D721Med (cell line): Measurements from ENCODE around the gene IL36A.

Experiments
- DNase-seq: peaks from one replicate; pipeline ENCODE4 v3.0.0; 2011; ENCODE audit warnings: low spot score; ENCODE audit not compliant: insufficient read length
- FAIRE-seq: peaks from 2 replicates; lab custom pipeline; 2011; peaks lifted over from hg19 to GRCh38; lab: Jason Lieb, UNC
- TF ChIP-seq, protein P1 (sequence below): IDR thresholded peaks from 2 replicates; pipeline ENCODE4 v1.5.1; 2012; ENCODE audit warnings: mild to moderate bottlenecking, control low read depth; ENCODE audit not compliant: insufficient read depth; ENCODE audit errors: missing control alignments

Gene IL36A

DNA sequence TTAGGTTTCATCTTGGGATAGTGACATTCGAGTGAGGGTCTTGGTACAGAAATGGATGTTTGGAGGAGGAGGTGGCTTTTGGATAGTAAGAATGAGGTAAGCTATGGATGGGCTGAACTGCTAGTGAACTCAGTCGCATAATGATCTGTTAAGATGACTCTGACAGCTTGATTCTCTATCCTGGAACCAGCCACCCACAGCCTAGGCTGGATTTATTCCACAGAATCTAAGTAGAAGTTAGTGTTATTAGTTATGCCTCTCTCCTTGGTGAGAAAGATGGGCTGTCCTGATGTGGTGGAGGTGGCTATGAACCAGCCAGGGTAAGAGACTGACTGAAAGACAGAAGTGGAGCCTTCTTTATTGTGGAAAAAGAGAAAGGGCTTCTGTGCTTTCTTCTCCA, 22.4 kb downstream of the IL36A start:
- TF ChIP-seq, protein P1, sequence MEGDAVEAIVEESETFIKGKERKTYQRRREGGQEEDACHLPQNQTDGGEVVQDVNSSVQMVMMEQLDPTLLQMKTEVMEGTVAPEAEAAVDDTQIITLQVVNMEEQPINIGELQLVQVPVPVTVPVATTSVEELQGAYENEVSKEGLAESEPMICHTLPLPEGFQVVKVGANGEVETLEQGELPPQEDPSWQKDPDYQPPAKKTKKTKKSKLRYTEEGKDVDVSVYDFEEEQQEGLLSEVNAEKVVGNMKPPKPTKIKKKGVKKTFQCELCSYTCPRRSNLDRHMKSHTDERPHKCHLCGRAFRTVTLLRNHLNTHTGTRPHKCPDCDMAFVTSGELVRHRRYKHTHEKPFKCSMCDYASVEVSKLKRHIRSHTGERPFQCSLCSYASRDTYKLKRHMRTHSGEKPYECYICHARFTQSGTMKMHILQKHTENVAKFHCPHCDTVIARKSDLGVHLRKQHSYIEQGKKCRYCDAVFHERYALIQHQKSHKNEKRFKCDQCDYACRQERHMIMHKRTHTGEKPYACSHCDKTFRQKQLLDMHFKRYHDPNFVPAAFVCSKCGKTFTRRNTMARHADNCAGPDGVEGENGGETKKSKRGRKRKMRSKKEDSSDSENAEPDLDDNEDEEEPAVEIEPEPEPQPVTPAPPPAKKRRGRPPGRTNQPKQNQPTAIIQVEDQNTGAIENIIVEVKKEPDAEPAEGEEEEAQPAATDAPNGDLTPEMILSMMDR, result no peak
- FAIRE-seq, result no peak
- DNase-seq, result no peak

DNA sequence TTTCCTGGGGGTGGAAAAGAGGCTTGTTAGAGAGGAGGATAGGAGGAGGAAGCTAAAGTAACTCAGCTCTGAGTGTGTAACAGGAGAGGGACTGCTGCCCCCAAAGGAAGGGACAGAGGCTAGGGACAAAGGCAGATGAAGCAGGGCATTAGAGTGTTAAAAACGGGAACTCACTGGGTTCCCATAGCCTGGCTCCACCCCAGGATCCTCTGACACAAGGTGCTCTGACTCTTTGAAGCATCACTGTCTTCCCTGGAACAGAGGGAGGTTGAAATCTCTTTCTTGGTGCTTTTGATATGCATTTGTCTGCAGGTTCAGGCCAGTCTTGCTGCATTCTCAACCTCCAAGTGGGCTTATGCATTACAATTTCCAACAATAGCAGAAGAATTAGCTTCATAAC, 22.9 kb downstream of the IL36A start:
- no peak for DNase-seq

DNA sequence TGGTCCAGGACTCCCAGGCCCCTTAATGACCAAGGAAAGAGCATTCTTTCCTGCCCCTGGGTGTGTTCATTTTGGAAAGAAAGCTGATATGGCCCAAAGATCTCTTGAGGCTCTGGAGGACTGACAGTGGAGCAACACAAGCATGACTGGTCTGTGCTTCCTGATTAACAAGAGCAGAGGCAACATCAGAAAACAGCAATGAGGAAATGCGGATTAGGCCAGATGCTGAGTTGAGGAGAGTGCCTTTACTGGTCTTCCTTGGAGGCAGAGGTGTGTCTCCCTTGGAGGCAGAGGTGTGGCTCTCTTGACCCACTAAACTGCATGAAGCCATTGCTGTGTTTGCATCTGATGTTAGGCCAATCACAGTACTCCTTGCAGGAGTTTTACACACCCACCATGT, 27.5 kb downstream of the IL36A start:
- TF ChIP-seq, protein P1, result no peak
- DNase-seq, result no peak
- FAIRE-seq, result no peak

More for the DNA sequence above, 22.9 kb downstream of the IL36A start:
- no peak for FAIRE-seq
- TF ChIP-seq, protein P1, result no peak

DNA sequence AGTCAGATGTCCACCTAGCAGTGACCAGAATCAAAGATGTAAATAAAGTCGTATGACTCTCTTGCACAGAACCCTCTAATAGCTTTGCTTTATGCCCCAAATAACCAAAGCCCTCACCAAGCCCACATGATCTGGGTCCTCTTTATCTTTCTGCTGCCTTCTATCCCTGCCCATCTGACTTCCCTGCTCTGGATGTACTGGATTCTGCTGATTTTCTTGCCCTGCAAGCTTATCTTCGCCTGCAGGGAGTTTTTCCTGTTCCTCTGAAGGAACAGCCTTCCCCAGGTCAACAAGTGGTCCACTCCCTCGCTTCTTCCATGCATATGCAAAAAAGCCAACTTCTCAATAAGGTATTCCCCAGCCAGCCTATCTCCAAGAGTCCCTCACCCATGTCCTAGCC, 28.8 kb downstream of the IL36A start:
- FAIRE-seq (no peak), DNase-seq (no peak)
- TF ChIP-seq, protein P1, result no peak

DNA sequence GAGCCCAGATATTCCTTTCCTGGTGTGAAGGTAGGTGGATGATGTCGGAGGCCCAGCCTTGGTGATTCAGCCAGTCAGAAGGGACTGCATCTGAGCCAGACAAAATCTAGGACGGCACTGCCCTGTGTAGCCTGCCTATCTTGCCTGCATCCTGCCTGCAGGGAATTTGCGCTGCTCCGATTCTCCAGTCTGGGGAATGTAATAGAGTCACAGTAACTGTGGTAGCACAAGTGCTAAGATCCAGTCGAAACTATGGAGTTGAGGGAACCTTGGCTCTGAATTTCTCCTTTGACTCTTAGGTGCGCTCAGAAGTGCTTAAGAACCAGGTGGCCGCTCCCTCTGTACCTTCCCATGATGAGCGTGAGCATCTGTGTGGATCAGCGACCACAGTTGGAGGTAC, 31.5 kb downstream of the IL36A start:
- TF ChIP-seq, protein P1, result no peak
- no peak for DNase-seq
- no peak for FAIRE-seq

DNA sequence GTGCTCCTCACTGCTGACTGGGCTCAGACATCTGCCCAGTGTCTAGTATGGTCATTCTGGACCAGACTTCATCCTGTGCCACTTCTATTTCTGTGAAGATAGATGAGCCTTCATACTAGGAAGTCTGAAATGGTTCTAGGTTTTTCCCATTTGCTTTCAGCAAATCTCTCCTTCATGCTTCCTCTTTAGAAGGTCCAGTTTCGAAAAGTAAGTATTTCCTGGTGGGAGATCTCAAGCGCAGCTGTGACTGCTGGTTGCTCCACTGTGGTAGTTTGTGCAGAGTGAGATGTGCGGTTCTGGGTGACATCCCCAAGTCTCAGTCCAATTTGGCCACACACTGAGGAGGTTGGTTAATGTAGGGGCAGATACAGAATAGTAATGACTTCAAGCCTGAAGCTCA, 33.0 kb downstream of the IL36A start:
- no peak for DNase-seq
- FAIRE-seq, result no peak
- TF ChIP-seq, protein P1, result no peak

DNA sequence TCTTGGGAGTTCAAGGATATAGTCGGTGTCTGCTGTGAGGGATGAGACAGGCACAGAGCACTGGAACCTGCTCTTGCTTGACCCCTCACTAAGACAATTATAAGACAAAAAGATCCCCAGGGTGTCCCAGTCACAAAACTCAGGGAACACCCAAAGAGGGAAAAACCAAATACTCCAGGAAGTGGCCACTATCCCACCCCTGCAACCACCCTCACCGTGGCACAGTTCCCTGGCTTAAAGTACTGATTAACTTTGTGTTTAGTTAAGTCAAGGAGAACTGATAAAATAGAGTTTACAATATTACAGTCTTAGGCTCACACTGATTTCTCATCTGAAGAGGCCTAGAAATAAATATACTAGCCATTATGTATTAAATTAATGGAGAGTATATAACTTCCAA, 33.9 kb downstream of the IL36A start:
- no peak for FAIRE-seq
- no peak for DNase-seq
- TF ChIP-seq, protein P1, result no peak
